IMR-90 (cell line): Measurements from ENCODE around the gene CHPF2. TPM values are rescaled to one million over a fixed set of nuclear protein-coding genes. Genes with fewer than 3 reads are reported as not detected.

Source experiments
- ATAC-seq: fragments of 200-7000 bp; cut with Tn5 transposase; 2 replicates; pipeline ENCODE4 v1.9.1; 2020; ENCODE audit warnings: low read depth, mild to moderate bottlenecking, moderate library complexity
- BruUV-seq: library from RNA; stranded (reverse); fragments of 400-500 nt; replicated peaks from 2 replicates; lab custom pipeline; 2021; lab: Mats Ljungman, UMichigan
- CTCF ChIA-PET: fragments of 300-600 bp; formaldehyde crosslinking; extraction: SDS; loops from one replicate; lab custom pipeline; 2021; ENCODE audit warnings: antibody characterized with exemption; lab: Yijun Ruan, JAX
- POLR2A ChIA-PET: fragments of 300-600 bp; sonication (Branson Sonifier 250); formaldehyde crosslinking; loops from one replicate; lab custom pipeline; 2022; ENCODE audit warnings: antibody characterized with exemption; ENCODE audit not compliant: unreplicated experiment; lab: Charles Lee
- DNase-seq: peaks from one replicate; pipeline ENCODE4 v3.0.0; 2013
- H2AFZ ChIP-seq: replicated peaks from 2 replicates; pipeline ENCODE3; 2013; ENCODE audit warnings: low read length, mild to moderate bottlenecking; ENCODE audit not compliant: poor library complexity
- H2AK5ac ChIP-seq: 2 replicates; pipeline ENCODE4 v1.6.1; 2013; ENCODE audit warnings: low read depth, low read length, inconsistent platforms
- H2AK9ac ChIP-seq: replicated peaks from 2 replicates; pipeline ENCODE3; 2013; ENCODE audit warnings: mild to moderate bottlenecking, low read depth, low read length, moderate library complexity; ENCODE audit not compliant: poor library complexity
- H2BK120ac ChIP-seq: 2 replicates; pipeline ENCODE4 v1.6.1; 2013; ENCODE audit warnings: low read depth, low read length, inconsistent platforms
- H2BK15ac ChIP-seq: 3 replicates; pipeline ENCODE4 v1.6.1; 2013; ENCODE audit warnings: low read depth, low read length, inconsistent platforms
- H2BK20ac ChIP-seq: 2 replicates; pipeline ENCODE4 v1.6.1; 2013; ENCODE audit warnings: low read depth, mild to moderate bottlenecking, inconsistent platforms, low read length, moderate library complexity
- H2BK5ac ChIP-seq: 2 replicates; pipeline ENCODE4 v1.6.1; 2013; ENCODE audit warnings: mild to moderate bottlenecking, low read depth, low read length, inconsistent platforms; ENCODE audit not compliant: poor library complexity, severe bottlenecking
- H3K14ac ChIP-seq: replicated peaks from 2 replicates; pipeline ENCODE4 v1.6.1; 2013; ENCODE audit warnings: low read depth, low read length, inconsistent platforms
- H3K18ac ChIP-seq: 2 replicates; pipeline ENCODE4 v1.6.1; 2013; ENCODE audit warnings: low read depth, low read length, control low read depth
- H3K23ac ChIP-seq: 2 replicates; pipeline ENCODE4 v1.6.1; 2013; ENCODE audit warnings: low read depth, low read length, inconsistent platforms
- H3K27ac ChIP-seq: 2 replicates; pipeline ENCODE4 v1.5.1; 2013; ENCODE audit warnings: mild to moderate bottlenecking, control low read depth, low read length; ENCODE audit not compliant: insufficient read depth
- H3K27me3 ChIP-seq: 2 replicates; pipeline ENCODE4 v1.6.1; 2013; ENCODE audit warnings: low read length; ENCODE audit not compliant: control insufficient read depth, insufficient read depth
- H3K36me3 ChIP-seq: 2 replicates; pipeline ENCODE4 v1.6.1; 2013; ENCODE audit warnings: low read length, mixed read lengths; ENCODE audit not compliant: control insufficient read depth, insufficient read depth
- H3K4ac ChIP-seq: 2 replicates; pipeline ENCODE4 v1.6.1; 2013; ENCODE audit warnings: low read depth, low read length, inconsistent platforms
- H3K4me1 ChIP-seq: 2 replicates; pipeline ENCODE4 v1.6.1; 2013; ENCODE audit warnings: low read length, mixed read lengths; ENCODE audit not compliant: control insufficient read depth, insufficient read depth
- H3K4me2 ChIP-seq: 2 replicates; pipeline ENCODE4 v1.6.1; 2013; ENCODE audit warnings: low read depth, mild to moderate bottlenecking, control low read depth, low read length, moderate library complexity
- H3K4me3 ChIP-seq: 2 replicates; pipeline ENCODE4 v1.5.1; 2013; ENCODE audit warnings: low read depth, mild to moderate bottlenecking, control low read depth, low read length, moderate library complexity; ENCODE audit not compliant: insufficient read depth
- H3K56ac ChIP-seq: 2 replicates; pipeline ENCODE4 v1.6.1; 2013; ENCODE audit warnings: low read length, inconsistent platforms; ENCODE audit not compliant: insufficient read depth; ENCODE audit errors: extremely low read depth
- H3K79me1 ChIP-seq, 2 experiments: 2 replicates each; pipeline ENCODE4 v1.6.1; 2013; ENCODE audit warnings: low read length in 2 of 2, inconsistent platforms in 1 of 2, low read depth in 1 of 2
- H3K9ac ChIP-seq: 2 replicates; pipeline ENCODE4 v1.6.1; 2013; ENCODE audit warnings: low read depth, low read length, control low read depth
- H3K9me1 ChIP-seq: 2 replicates; pipeline ENCODE4 v1.6.1; 2013; ENCODE audit warnings: low read length, inconsistent platforms; ENCODE audit not compliant: insufficient read depth
- H3K9me3 ChIP-seq: 2 replicates; pipeline ENCODE4 v1.6.1; 2013; ENCODE audit warnings: low read length; ENCODE audit not compliant: control insufficient read depth, insufficient read depth
- H4K20me1 ChIP-seq: 2 replicates; pipeline ENCODE4 v1.6.1; 2013; ENCODE audit warnings: low read length, inconsistent platforms; ENCODE audit not compliant: insufficient read depth
- H4K5ac ChIP-seq: 2 replicates; pipeline ENCODE4 v1.6.1; 2013; ENCODE audit warnings: mild to moderate bottlenecking, low read depth, low read length, control low read depth
- H4K8ac ChIP-seq, 2 experiments: 2 replicates each; pipeline ENCODE4 v1.6.1; 2013; ENCODE audit warnings: low read depth in 2 of 2, low read length in 2 of 2, control low read depth in 1 of 2, inconsistent platforms in 1 of 2
- H4K91ac ChIP-seq: 2 replicates; pipeline ENCODE4 v1.6.1; 2013; ENCODE audit warnings: low read depth, low read length, inconsistent platforms; ENCODE audit not compliant: insufficient read depth
- CEBPB ChIP-seq: IDR thresholded peaks from 2 replicates; pipeline ENCODE4 v1.6.1; 2012; ENCODE audit warnings: low read depth, low read length, improper control_type of control experiment
- FOS ChIP-seq: fragments of 150-350 bp; IDR thresholded peaks from 2 replicates; pipeline ENCODE4 v1.6.1; 2016; ENCODE audit warnings: low read depth, low read length
- MAFK ChIP-seq: IDR thresholded peaks from 2 replicates; pipeline ENCODE4 v1.6.1; 2012; ENCODE audit warnings: low read depth, low read length, improper control_type of control experiment
- MAZ ChIP-seq: IDR thresholded peaks from 2 replicates; pipeline ENCODE4 v1.6.1; 2012; ENCODE audit warnings: low read depth, mild to moderate bottlenecking, low read length, improper control_type of control experiment, moderate library complexity, borderline replicate concordance
- MXI1 ChIP-seq: IDR thresholded peaks from 2 replicates; pipeline ENCODE4 v1.6.1; 2012; ENCODE audit warnings: low read depth, mild to moderate bottlenecking, low read length, moderate library complexity, borderline replicate concordance
- NFE2L2 ChIP-seq: fragments of 150-350 bp; IDR thresholded peaks from 2 replicates; pipeline ENCODE4 v1.6.1; 2016; ENCODE audit warnings: low read depth, mild to moderate bottlenecking, low read length
- RAD21 ChIP-seq: IDR thresholded peaks from 2 replicates; pipeline ENCODE4 v1.6.1; 2012; ENCODE audit warnings: low read length, improper control_type of control experiment
- SMC3 ChIP-seq: fragments of 150-350 bp; IDR thresholded peaks from 2 replicates; pipeline ENCODE4 v1.6.1; 2016; ENCODE audit warnings: low read depth, mild to moderate bottlenecking, antibody characterized with exemption, low read length, moderate library complexity
- WGBS, 2 experiments: methylation state at CpG; one replicate each; pipeline versions ENCODE4 v1.1.5 to v1.1.7; 2013; ENCODE audit warnings: missing lambda C conversion rate in 2 of 2; ENCODE audit not compliant: insufficient read length in 1 of 2; ENCODE audit errors: extremely low coverage in 2 of 2; 5-methylcytosine and 5-hydroxymethylcytosine counted together
- dilution Hi-C: fragments of 300-500 bp; cut with HindIII; formaldehyde crosslinking; loops from one replicate; pipeline ENCODE4 v1.14.3; 2018; ENCODE audit warnings: low sequenced_read_pairs; ENCODE audit not compliant: unreplicated experiment
- in situ Hi-C: fragments of 300-500 bp; cut with MboI; formaldehyde crosslinking; loops from 3 replicates; pipeline ENCODE4 v1.14.3; 2019; ENCODE audit warnings: low sequenced_read_pairs, inconsistent platforms, mixed read lengths
- intact Hi-C: fragments of 100-400 bp; cut with micrococcal nuclease; formaldehyde crosslinking; loops from 2 replicates; pipeline ENCODE4 v1.10.0; 2022
- polyA plus RNA-seq, 3 experiments: library from polyadenylated mRNA; depleted of rRNA; stranded (reverse); fragments of >200 nt; gene quantifications; 2 replicates each; pipeline ENCODE4 v1.2.3, GENCODE V29; 2012; ENCODE audit warnings: low replicate concordance in 1 of 3
- total RNA-seq: library from RNA; depleted of rRNA; stranded (reverse); fragments of >200 nt; gene quantifications from 2 replicates; pipeline ENCODE4 v1.2.3, GENCODE V29; 2012
- TF ChIP-seq, protein P1 (sequence below): fragments of 150-350 bp; IDR thresholded peaks from 2 replicates; pipeline ENCODE4 v1.6.1; 2016; ENCODE audit warnings: low read depth, mild to moderate bottlenecking, low read length, moderate library complexity, borderline replicate concordance
- TF ChIP-seq, protein P2 (sequence below): conservative IDR thresholded peaks from 2 replicates; pipeline ENCODE4 v1.5.1; 2012; ENCODE audit warnings: mild to moderate bottlenecking, low read depth, low read length, improper control_type of control experiment
- TF ChIP-seq, protein P3 (sequence below): fragments of 150-350 bp; IDR thresholded peaks from 2 replicates; pipeline ENCODE4 v1.6.1; 2017; ENCODE audit warnings: mild to moderate bottlenecking, antibody characterized with exemption, low read length, low read depth

Gene CHPF2
- total and polyA plus RNA-seq, 2 of the 4 experiments (the other 2 are of a cell fraction): 26.2 to 77.0 TPM

DNA sequence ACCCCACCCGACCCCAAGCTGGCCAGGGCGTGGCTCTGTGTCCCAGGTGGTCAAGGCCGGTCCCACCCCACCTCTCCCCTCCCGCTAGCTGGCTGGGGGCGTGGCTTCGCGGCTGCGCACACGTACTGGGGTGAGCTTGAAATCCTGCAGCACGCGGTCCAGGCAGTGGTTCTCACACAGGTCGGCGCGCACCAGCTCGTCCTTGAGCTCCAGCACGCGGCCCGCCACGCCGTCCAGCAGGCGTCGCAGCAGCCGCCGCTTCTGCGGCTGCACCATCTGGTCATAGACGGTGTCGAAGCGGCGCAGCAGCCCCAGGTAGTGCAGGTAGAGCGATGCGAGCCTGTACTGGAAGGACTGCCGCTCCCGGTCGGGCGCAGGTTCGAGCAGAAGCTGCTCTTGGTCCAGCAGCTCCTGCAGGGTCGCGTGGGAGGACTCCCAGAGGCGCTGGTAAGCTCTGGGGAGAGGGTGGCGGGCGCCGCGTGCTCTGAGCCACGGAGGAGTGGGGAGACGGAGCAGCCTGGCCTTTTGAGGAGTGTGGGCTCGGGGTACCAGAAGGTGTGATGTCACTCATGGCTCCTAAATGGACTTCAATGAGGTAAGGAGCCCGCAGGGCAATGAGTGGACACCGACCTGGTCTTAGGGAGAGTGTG lies 27.8 kb upstream of the CHPF2 start:
- DNase-seq (no peak), ATAC-seq (no peak)
- no peaks in the 10 kb centered on the region for H3K9me3 ChIP-seq
- intact Hi-C loops: no loop called here
- CTCF ChIA-PET: interaction anchor here (0.5 kb wide), 1 partner anchor 58 kb away, joined by 4 read pairs; no protein-coding TSS in a partner anchor
- H4K8ac ChIP-seq: no peak overlapping the region
- no peaks in the 10 kb centered on the region for H3K9me1 ChIP-seq
- no peaks in the 10 kb centered on the region for H3K4me1 ChIP-seq
- no peak overlapping the region for H2AFZ ChIP-seq
- no peak overlapping the region for H3K18ac ChIP-seq
- H2BK20ac ChIP-seq: no peak overlapping the region
- H2BK5ac ChIP-seq: no peak overlapping the region
- H3K4me3 ChIP-seq: no peak overlapping the region
- no TSS peak for BruUV-seq
- in situ Hi-C loops: no loop called here
- no peak overlapping the region for H3K4me2 ChIP-seq
- dilution Hi-C loops: no loop called here
- no peak overlapping the region for H4K5ac ChIP-seq
- no peak overlapping the region for H2AK5ac ChIP-seq
- no peaks in the 10 kb centered on the region for H3K36me3 ChIP-seq
- no peak overlapping the region for H2BK15ac ChIP-seq
- H3K23ac ChIP-seq: no peak overlapping the region
- H3K14ac ChIP-seq: no peak overlapping the region
- no peaks in the 10 kb centered on the region for H3K79me1 ChIP-seq
- no peak overlapping the region for H3K27ac ChIP-seq
- no peak overlapping the region for H3K56ac ChIP-seq
- H4K20me1 ChIP-seq: no peaks in the 10 kb centered on the region
- POLR2A ChIA-PET: no interaction called here
- no peak overlapping the region for H3K9ac ChIP-seq
- no peak overlapping the region for H2BK120ac ChIP-seq
- peaks cover 82% of the 10 kb centered on the region for H3K27me3 ChIP-seq
- 50% methylated on average over 24 of the region's 48 CpGs; no CpG with 5 or more reads in 1 of the 2 experiments for WGBS, 2 experiments
- H4K91ac ChIP-seq: no peak overlapping the region
- TF ChIP-seq CEBPB (no peak), MXI1 (no peak), MAFK (no peak), SMC3 (no peak), RAD21 (no peak), FOS (no peak), NFE2L2 (no peak), MAZ (no peak)
- TF ChIP-seq, protein P1, sequence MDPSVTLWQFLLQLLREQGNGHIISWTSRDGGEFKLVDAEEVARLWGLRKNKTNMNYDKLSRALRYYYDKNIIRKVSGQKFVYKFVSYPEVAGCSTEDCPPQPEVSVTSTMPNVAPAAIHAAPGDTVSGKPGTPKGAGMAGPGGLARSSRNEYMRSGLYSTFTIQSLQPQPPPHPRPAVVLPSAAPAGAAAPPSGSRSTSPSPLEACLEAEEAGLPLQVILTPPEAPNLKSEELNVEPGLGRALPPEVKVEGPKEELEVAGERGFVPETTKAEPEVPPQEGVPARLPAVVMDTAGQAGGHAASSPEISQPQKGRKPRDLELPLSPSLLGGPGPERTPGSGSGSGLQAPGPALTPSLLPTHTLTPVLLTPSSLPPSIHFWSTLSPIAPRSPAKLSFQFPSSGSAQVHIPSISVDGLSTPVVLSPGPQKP: no peak
- TF ChIP-seq, protein P2, sequence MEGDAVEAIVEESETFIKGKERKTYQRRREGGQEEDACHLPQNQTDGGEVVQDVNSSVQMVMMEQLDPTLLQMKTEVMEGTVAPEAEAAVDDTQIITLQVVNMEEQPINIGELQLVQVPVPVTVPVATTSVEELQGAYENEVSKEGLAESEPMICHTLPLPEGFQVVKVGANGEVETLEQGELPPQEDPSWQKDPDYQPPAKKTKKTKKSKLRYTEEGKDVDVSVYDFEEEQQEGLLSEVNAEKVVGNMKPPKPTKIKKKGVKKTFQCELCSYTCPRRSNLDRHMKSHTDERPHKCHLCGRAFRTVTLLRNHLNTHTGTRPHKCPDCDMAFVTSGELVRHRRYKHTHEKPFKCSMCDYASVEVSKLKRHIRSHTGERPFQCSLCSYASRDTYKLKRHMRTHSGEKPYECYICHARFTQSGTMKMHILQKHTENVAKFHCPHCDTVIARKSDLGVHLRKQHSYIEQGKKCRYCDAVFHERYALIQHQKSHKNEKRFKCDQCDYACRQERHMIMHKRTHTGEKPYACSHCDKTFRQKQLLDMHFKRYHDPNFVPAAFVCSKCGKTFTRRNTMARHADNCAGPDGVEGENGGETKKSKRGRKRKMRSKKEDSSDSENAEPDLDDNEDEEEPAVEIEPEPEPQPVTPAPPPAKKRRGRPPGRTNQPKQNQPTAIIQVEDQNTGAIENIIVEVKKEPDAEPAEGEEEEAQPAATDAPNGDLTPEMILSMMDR: no peak
- TF ChIP-seq, protein P3, sequence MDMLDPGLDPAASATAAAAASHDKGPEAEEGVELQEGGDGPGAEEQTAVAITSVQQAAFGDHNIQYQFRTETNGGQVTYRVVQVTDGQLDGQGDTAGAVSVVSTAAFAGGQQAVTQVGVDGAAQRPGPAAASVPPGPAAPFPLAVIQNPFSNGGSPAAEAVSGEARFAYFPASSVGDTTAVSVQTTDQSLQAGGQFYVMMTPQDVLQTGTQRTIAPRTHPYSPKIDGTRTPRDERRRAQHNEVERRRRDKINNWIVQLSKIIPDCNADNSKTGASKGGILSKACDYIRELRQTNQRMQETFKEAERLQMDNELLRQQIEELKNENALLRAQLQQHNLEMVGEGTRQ: no peak
- no peak overlapping the region for H3K4ac ChIP-seq
- H2AK9ac ChIP-seq: no peak overlapping the region
